Stomach (tissue), 4 donors: ENCODE measurements around the gene SPTLC1.

Source experiments
- CTCF ChIP-seq, 7 experiments: fragments of 450-650 bp in 4 of 7; fragments of 200-600 bp in 3 of 7; sonication (generic) in 3 of 7; IDR thresholded peaks; one replicate each; pipeline ENCODE4 v1.5.1; 2016 to 2019; ENCODE audit warnings: antibody characterized with exemption in 7 of 7, control low read depth in 2 of 7, mild to moderate bottlenecking in 1 of 7
- EP300 ChIP-seq: sonication (generic); formaldehyde crosslinking; IDR thresholded peaks from one replicate; pipeline ENCODE4 v1.6.1; 2017; ENCODE audit warnings: antibody characterized with exemption
- POLR2A ChIP-seq, 4 donors: fragments of 450-650 bp; IDR thresholded peaks; one replicate each; pipeline ENCODE4 v1.6.1; 2016; ENCODE audit warnings: antibody characterized with exemption in 4 of 4, control low read depth in 2 of 4, mild to moderate bottlenecking in 1 of 4, moderate library complexity in 1 of 4
- POLR2AphosphoS5 ChIP-seq, 3 donors: sonication (generic); formaldehyde crosslinking; IDR thresholded peaks; one replicate each; pipeline ENCODE4 v1.6.1; 2016; ENCODE audit warnings: antibody characterized with exemption in 3 of 3

GRCh38 chr9:92159058-92159457, 43.8 kb upstream of the SPTLC1 start:
- TF ChIP-seq CTCF (IDR thresholded peaks at IDR 0.05) = no peak
- no peak for TF ChIP-seq POLR2A (IDR thresholded peaks at IDR 0.05)
- no peak for TF ChIP-seq POLR2AphosphoS5 (IDR thresholded peaks at IDR 0.05)
- TF ChIP-seq EP300 = no peak
